HepG2 (cell line): ENCODE data around the gene MGAT5. TPM values are rescaled to one million over a fixed set of nuclear protein-coding genes. Genes with fewer than 3 reads are reported as not detected.

Experiments
- CBX1 ChIP-seq: IDR thresholded peaks from one replicate; pipeline ENCODE4 v1.6.1; 2016; ENCODE audit warnings: antibody characterized with exemption, low read depth
- CEBPB ChIP-seq: IDR thresholded peaks from 2 replicates; pipeline ENCODE4 v1.6.1; 2011; ENCODE audit warnings: low read depth, low read length, improper control_type of control experiment, borderline replicate concordance
- CTCF ChIP-seq: sonication (generic); formaldehyde crosslinking; IDR thresholded peaks from 2 replicates; pipeline ENCODE4 v1.5.0; 2020; ENCODE audit warnings: mild to moderate bottlenecking, missing genetic modification reagents, moderate library complexity
- ETS1 ChIP-seq: sonication (generic); formaldehyde crosslinking; IDR thresholded peaks from 2 replicates; pipeline ENCODE4 v1.4.0; 2020; ENCODE audit warnings: missing genetic modification reagents
- HINFP ChIP-seq: sonication (generic); formaldehyde crosslinking; IDR thresholded peaks from 2 replicates; pipeline ENCODE4 v1.4.0; 2020; ENCODE audit warnings: low read depth, mild to moderate bottlenecking, missing genetic modification reagents
- KLF9 ChIP-seq: IDR thresholded peaks from 2 replicates; pipeline ENCODE4 v1.6.1; 2016; ENCODE audit warnings: low read depth
- NBN ChIP-seq: fragments of 450-650 bp; conservative IDR thresholded peaks from 2 replicates; pipeline ENCODE4 v1.6.1; 2017
- NFKB2 ChIP-seq: sonication (generic); formaldehyde crosslinking; IDR thresholded peaks from 2 replicates; pipeline ENCODE4 v1.4.0; 2020; ENCODE audit warnings: missing genetic modification reagents, borderline replicate concordance
- STAT6 ChIP-seq: sonication (generic); formaldehyde crosslinking; IDR thresholded peaks from 2 replicates; pipeline ENCODE4 v1.4.0; 2020; ENCODE audit warnings: missing genetic modification reagents, mild to moderate bottlenecking, borderline replicate concordance
- ZNF124 ChIP-seq: sonication (generic); formaldehyde crosslinking; IDR thresholded peaks from 2 replicates; pipeline ENCODE4 v1.4.0; 2020; ENCODE audit warnings: missing genetic modification reagents
- ZNF33A ChIP-seq: sonication (generic); formaldehyde crosslinking; IDR thresholded peaks from 2 replicates; pipeline ENCODE4 v1.5.1; 2020; ENCODE audit warnings: missing genetic modification reagents, mild to moderate bottlenecking, moderate library complexity, borderline replicate concordance
- ZNF430 ChIP-seq: sonication (generic); formaldehyde crosslinking; IDR thresholded peaks from 2 replicates; pipeline ENCODE4 v1.9.0; 2021; ENCODE audit warnings: mild to moderate bottlenecking, missing genetic modification reagents
- ZNF432 ChIP-seq: sonication (generic); formaldehyde crosslinking; IDR thresholded peaks from 2 replicates; pipeline ENCODE4 v1.5.0; 2020; ENCODE audit warnings: missing genetic modification reagents, mild to moderate bottlenecking, borderline replicate concordance
- ZNF605 ChIP-seq: sonication (generic); formaldehyde crosslinking; IDR thresholded peaks from 2 replicates; pipeline ENCODE4 v1.8.0; 2022; ENCODE audit warnings: mild to moderate bottlenecking, missing genetic modification reagents
- ZNF704 ChIP-seq: sonication (generic); formaldehyde crosslinking; IDR thresholded peaks from 2 replicates; pipeline ENCODE4 v1.8.1; 2023; ENCODE audit warnings: mild to moderate bottlenecking, inconsistent platforms, moderate library complexity, missing genetic modification reagents, borderline replicate concordance
- polyA plus RNA-seq, 8 experiments: library from polyadenylated mRNA; depleted of rRNA in 3 of 8; stranded (reverse) in 7 of 8; unstranded in 1 of 8; fragments of >200 nt; fragmentation: Illumina TruSeq in 4 of 8; extraction: Trizol in 4 of 8; gene quantifications; 2 replicates each; pipeline versions ENCODE4 v1.2.1 to v1.2.3, GENCODE V29; 2011 to 2016; ENCODE audit warnings: low read depth in 4 of 8, missing spikeins in 1 of 8, mixed read lengths in 1 of 8; ENCODE audit not compliant: insufficient read depth in 1 of 8
- total RNA-seq, 5 experiments: library from RNA; depleted of rRNA; stranded (reverse); fragments of >200 nt; fragmentation: Illumina TruSeq; extraction: Trizol; gene quantifications; 2 replicates each; pipeline ENCODE4 v1.2.3, GENCODE V29; 2016; ENCODE audit warnings: low read depth in 1 of 5
- TF ChIP-seq, protein P1 (sequence below): IDR thresholded peaks from 2 replicates; pipeline ENCODE4 v1.6.1; 2012; ENCODE audit warnings: low read depth, low read length, improper control_type of control experiment

The MGAT5 gene
- total and polyA plus RNA-seq, 2 of the 13 experiments (the other 11 are each of a cell fraction or from before 2014, with no cell fraction given) = 33.1 to 60.2 TPM

DNA sequence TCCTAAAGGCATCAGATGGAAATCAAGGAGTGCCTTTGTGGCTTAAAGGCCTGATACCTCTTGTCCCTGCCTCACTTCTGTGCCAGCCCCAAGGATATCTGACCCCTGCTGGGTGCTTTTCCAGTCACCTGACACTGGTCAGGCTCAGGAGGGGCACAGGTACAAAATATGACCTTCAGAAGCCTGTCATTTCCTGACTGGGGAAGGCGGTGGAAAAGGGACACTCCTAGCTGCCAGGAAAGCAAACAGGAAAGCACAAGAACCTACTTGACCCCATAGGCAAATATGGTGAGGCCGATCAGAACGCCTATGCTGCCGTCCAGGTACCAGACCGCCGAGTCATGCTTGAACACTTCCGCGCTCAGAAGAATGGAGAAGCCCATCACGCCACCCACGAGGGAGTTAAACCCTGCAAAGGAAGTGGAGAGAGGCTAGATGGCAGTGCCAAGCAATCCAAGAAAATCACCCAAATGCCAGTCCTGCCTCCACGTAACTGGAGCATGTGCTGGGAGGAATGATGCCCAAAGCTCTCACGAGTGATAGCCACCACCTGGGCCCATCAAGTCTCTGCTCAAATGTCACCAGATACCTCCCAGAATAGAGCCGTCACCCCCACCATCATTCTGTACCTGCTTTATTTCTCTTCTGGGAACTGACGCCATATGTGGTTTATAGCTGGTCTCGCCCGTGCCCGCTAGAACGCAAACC, 204.0 kb downstream of the MGAT5 start (continued):
- TF ChIP-seq STAT6 (no peak), ZNF430 (CRISPR knock-in tag) (peak; percentile 75; the same call in 1 of the 2 replicates), ZNF432 (no peak), HINFP (no peak), CBX1 (no peak), ZNF124 (CRISPR knock-in tag) (no peak), ZNF33A (CRISPR knock-in tag) (no peak), ZNF605 (CRISPR knock-in tag) (peak; percentile 94), NBN (no peak), KLF9 (no peak), CEBPB (no peak), ZNF704 (CRISPR knock-in tag) (no peak), ETS1 (CRISPR knock-in tag) (no peak), CTCF (CRISPR knock-in tag) (peak; percentile 65), NFKB2 (CRISPR knock-in tag) (no peak)
- TF ChIP-seq, protein P1, sequence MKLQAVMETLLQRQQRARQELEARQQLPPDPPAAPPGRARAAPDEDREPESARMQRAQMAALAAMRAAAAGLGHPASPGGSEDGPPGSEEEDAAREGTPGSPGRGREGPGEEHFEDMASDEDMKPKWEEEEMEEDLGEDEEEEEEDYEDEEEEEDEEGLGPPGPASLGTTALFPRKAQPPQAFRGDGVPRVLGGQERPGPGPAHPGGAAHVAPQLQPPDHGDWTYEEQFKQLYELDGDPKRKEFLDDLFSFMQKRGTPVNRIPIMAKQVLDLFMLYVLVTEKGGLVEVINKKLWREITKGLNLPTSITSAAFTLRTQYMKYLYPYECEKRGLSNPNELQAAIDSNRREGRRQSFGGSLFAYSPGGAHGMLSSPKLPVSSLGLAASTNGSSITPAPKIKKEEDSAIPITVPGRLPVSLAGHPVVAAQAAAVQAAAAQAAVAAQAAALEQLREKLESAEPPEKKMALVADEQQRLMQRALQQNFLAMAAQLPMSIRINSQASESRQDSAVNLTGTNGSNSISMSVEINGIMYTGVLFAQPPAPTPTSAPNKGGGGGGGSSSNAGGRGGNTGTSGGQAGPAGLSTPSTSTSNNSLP = no peak
